Activated CD4-positive, alpha-beta T cell treated with anti-CD3 and anti-CD28 coated beads, Interleukin-2, amount 10 ng/mL, durations not matched to agents 24 days and 14 days (primary cell): ENCODE data around the gene CENPX. TPM values are rescaled to one million over a fixed set of nuclear protein-coding genes. Genes with fewer than 3 reads are reported as not detected.

Source experiments
- DNase-seq: peaks from one replicate; pipeline ENCODE4 v3.0.0; 2022
- H3K27ac Mint-ChIP-seq: one replicate; pipeline ENCODE4 v1.8.0; 2022; ENCODE audit warnings: mild to moderate bottlenecking, mixed read lengths
- H3K27me3 Mint-ChIP-seq: one replicate; pipeline ENCODE4 v1.8.0; 2022; ENCODE audit warnings: mixed read lengths
- H3K36me3 Mint-ChIP-seq: one replicate; pipeline ENCODE4 v1.8.0; 2022; ENCODE audit warnings: low read depth, mild to moderate bottlenecking, mixed read lengths
- H3K4me1 Mint-ChIP-seq: one replicate; pipeline ENCODE4 v1.8.0; 2021; ENCODE audit warnings: mixed read lengths
- H3K4me3 Mint-ChIP-seq: one replicate; pipeline ENCODE4 v1.8.0; 2022; ENCODE audit warnings: mild to moderate bottlenecking, moderate library complexity, mixed read lengths
- H3K9me3 Mint-ChIP-seq: one replicate; pipeline ENCODE4 v1.8.0; 2021; ENCODE audit warnings: mixed read lengths
- intact Hi-C: fragments of 100-400 bp; cut with micrococcal nuclease; formaldehyde crosslinking; loops from one replicate; pipeline ENCODE4 v1.15.1; 2023
- total RNA-seq: library from RNA; stranded (reverse); gene quantifications from 2 replicates; pipeline ENCODE4 v1.2.3, GENCODE V29; 2022

Gene CENPX
- total RNA-seq, 1 donor from 2014 or later: 123 TPM

GRCh38 chr17:82001571-82002056 is 21.1 kb downstream of the CENPX start:
- no peaks in the 10 kb centered on the region for H3K9me3 Mint-ChIP-seq
- no peak for DNase-seq
- H3K4me1 Mint-ChIP-seq: no peaks in the 10 kb centered on the region
- H3K27me3 Mint-ChIP-seq: no peaks in the 10 kb centered on the region
- H3K4me3 Mint-ChIP-seq: no peak overlapping the region
- intact Hi-C loops: no loop called here
- H3K27ac Mint-ChIP-seq: no peak overlapping the region
- H3K36me3 Mint-ChIP-seq: peaks cover 2% of the 10 kb centered on the region

GRCh38 chr17:82000803-82001570 is 21.7 kb downstream of the CENPX start:
- intact Hi-C loops: no loop called here
- no peak overlapping the region for H3K27ac Mint-ChIP-seq

GRCh38 chr17:81999976-82000802 is 22.5 kb downstream of the CENPX start:
- intact Hi-C loops: no loop called here
- Mint-ChIP-seq H3K27me3 (no peaks in the 10 kb centered on the region), H3K9me3 (no peaks in the 10 kb centered on the region), H3K4me3 (no peak overlapping the region), H3K4me1 (no peaks in the 10 kb centered on the region), H3K27ac (no peak overlapping the region), H3K36me3 (peaks cover 2% of the 10 kb centered on the region)
- no peak for DNase-seq

More at GRCh38 chr17:82000803-82001570, 21.7 kb downstream of the CENPX start:
- Mint-ChIP-seq H3K27me3 (no peaks in the 10 kb centered on the region), H3K9me3 (no peaks in the 10 kb centered on the region), H3K36me3 (peaks cover 2% of the 10 kb centered on the region), H3K4me3 (no peak overlapping the region), H3K4me1 (no peaks in the 10 kb centered on the region)
- no peak for DNase-seq

- intact Hi-C loops: no loop called here
- Mint-ChIP-seq H3K27ac (no peak overlapping the region), H3K27me3 (no peaks in the 10 kb centered on the region), H3K9me3 (no peaks in the 10 kb centered on the region), H3K4me1 (no peaks in the 10 kb centered on the region), H3K4me3 (no peak overlapping the region), H3K36me3 (peaks cover 2% of the 10 kb centered on the region)
- DNase-seq: no peak
Measured at GRCh38 chr17:81999587-81999975, 23.1 kb downstream of the CENPX start.

GRCh38 chr17:81998691-81999438 is 23.8 kb downstream of the CENPX start:
- intact Hi-C loops: no loop called here
- Mint-ChIP-seq H3K4me3 (no peak overlapping the region), H3K36me3 (peaks cover 2% of the 10 kb centered on the region), H3K9me3 (no peaks in the 10 kb centered on the region), H3K4me1 (no peaks in the 10 kb centered on the region), H3K27me3 (no peaks in the 10 kb centered on the region), H3K27ac (no peak overlapping the region)
- DNase-seq: no peak

- Mint-ChIP-seq H3K4me3 (no peak overlapping the region), H3K4me1 (no peaks in the 10 kb centered on the region), H3K36me3 (peaks cover 2% of the 10 kb centered on the region), H3K27me3 (no peaks in the 10 kb centered on the region), H3K27ac (no peak overlapping the region), H3K9me3 (no peaks in the 10 kb centered on the region)
- intact Hi-C loops: no loop called here
- DNase-seq: no peak
Measured at GRCh38 chr17:81998212-81998611, 24.5 kb downstream of the CENPX start.

- Mint-ChIP-seq H3K27ac (no peak overlapping the region), H3K27me3 (no peaks in the 10 kb centered on the region), H3K4me1 (no peaks in the 10 kb centered on the region), H3K4me3 (no peak overlapping the region), H3K36me3 (peaks cover 2% of the 10 kb centered on the region), H3K9me3 (no peaks in the 10 kb centered on the region)
- no peak for DNase-seq
- intact Hi-C loops: no loop called here
Measured at GRCh38 chr17:81996757-81997441, 25.8 kb downstream of the CENPX start.

- DNase-seq: no peak
- peaks cover 2% of the 10 kb centered on the region for H3K36me3 Mint-ChIP-seq
- intact Hi-C loops: no loop called here
- H3K27me3 Mint-ChIP-seq: no peaks in the 10 kb centered on the region
- H3K27ac Mint-ChIP-seq: no peak overlapping the region
- no peak overlapping the region for H3K4me3 Mint-ChIP-seq
- H3K9me3 Mint-ChIP-seq: no peaks in the 10 kb centered on the region
- H3K4me1 Mint-ChIP-seq: no peaks in the 10 kb centered on the region
Measured at GRCh38 chr17:81996232-81996756, 26.4 kb downstream of the CENPX start.

GRCh38 chr17:81995463-81996231 is 27.0 kb downstream of the CENPX start:
- intact Hi-C loops: no loop called here
- no peak overlapping the region for H3K27ac Mint-ChIP-seq
- no peak overlapping the region for H3K4me3 Mint-ChIP-seq
- DNase-seq: no peak
- H3K27me3 Mint-ChIP-seq: no peaks in the 10 kb centered on the region
- no peaks in the 10 kb centered on the region for H3K4me1 Mint-ChIP-seq
- H3K9me3 Mint-ChIP-seq: no peaks in the 10 kb centered on the region
- H3K36me3 Mint-ChIP-seq: peaks cover 3% of the 10 kb centered on the region

- H3K4me3 Mint-ChIP-seq: no peak overlapping the region
- no peaks in the 10 kb centered on the region for H3K27me3 Mint-ChIP-seq
- peaks cover 6% of the 10 kb centered on the region for H3K36me3 Mint-ChIP-seq
- intact Hi-C loops: no loop called here
- no peaks in the 10 kb centered on the region for H3K9me3 Mint-ChIP-seq
- H3K4me1 Mint-ChIP-seq: no peaks in the 10 kb centered on the region
- no peak overlapping the region for H3K27ac Mint-ChIP-seq
- DNase-seq: no peak
Measured at GRCh38 chr17:81994593-81995462, 27.9 kb downstream of the CENPX start.

GRCh38 chr17:81993729-81994592 is 28.7 kb downstream of the CENPX start:
- H3K27ac Mint-ChIP-seq: no peak overlapping the region
- no peaks in the 10 kb centered on the region for H3K27me3 Mint-ChIP-seq
- peaks cover 6% of the 10 kb centered on the region for H3K36me3 Mint-ChIP-seq
- no peaks in the 10 kb centered on the region for H3K9me3 Mint-ChIP-seq
- no peaks in the 10 kb centered on the region for H3K4me1 Mint-ChIP-seq
- no peak for DNase-seq
- intact Hi-C loops: no loop called here
- no peak overlapping the region for H3K4me3 Mint-ChIP-seq
